Osteocyte (in vitro differentiated cells): Measurements from ENCODE around the gene SDK2. TPM values are rescaled to one million over a fixed set of nuclear protein-coding genes. Genes with fewer than 3 reads are reported as not detected.

Source experiments
- DNase-seq: peaks from one replicate; pipeline ENCODE4 v3.0.0; 2021; ENCODE audit warnings: mixed read lengths; ENCODE audit not compliant: unreplicated experiment; ENCODE audit errors: extremely low spot score
- H3K27ac Mint-ChIP-seq: one replicate; pipeline ENCODE4 v1.8.0; 2021; ENCODE audit warnings: mild to moderate bottlenecking, mixed read lengths; ENCODE audit not compliant: unreplicated experiment
- H3K27me3 Mint-ChIP-seq: one replicate; pipeline ENCODE4 v1.8.0; 2021; ENCODE audit warnings: mixed read lengths; ENCODE audit not compliant: unreplicated experiment
- H3K36me3 Mint-ChIP-seq: one replicate; pipeline ENCODE4 v1.8.0; 2021; ENCODE audit warnings: mixed read lengths; ENCODE audit not compliant: unreplicated experiment
- H3K4me1 Mint-ChIP-seq: one replicate; pipeline ENCODE4 v1.8.0; 2021; ENCODE audit warnings: mixed read lengths; ENCODE audit not compliant: unreplicated experiment
- H3K4me3 Mint-ChIP-seq: one replicate; pipeline ENCODE4 v1.8.0; 2021; ENCODE audit warnings: mild to moderate bottlenecking, moderate library complexity, mixed read lengths; ENCODE audit not compliant: unreplicated experiment
- H3K9me3 Mint-ChIP-seq: one replicate; pipeline ENCODE4 v1.8.0; 2021; ENCODE audit warnings: mixed read lengths; ENCODE audit not compliant: unreplicated experiment
- total RNA-seq: library from RNA; stranded (reverse); gene quantifications from 2 replicates; pipeline ENCODE4 v1.2.1, GENCODE V29; 2021
- TF ChIP-seq, protein P1 (sequence below): fragments of 200-600 bp; sonication (generic); IDR thresholded peaks from 2 replicates; pipeline ENCODE4 v1.5.0; 2021; ENCODE audit warnings: antibody characterized with exemption, mild to moderate bottlenecking, moderate library complexity

SDK2 gene
- total RNA-seq, 1 donor from 2014 or later: 16.5 TPM

GRCh38 chr17:73471924-73472323 lies 172.3 kb downstream of the SDK2 start:
- H3K27ac Mint-ChIP-seq: no peak overlapping the region
- no peak for DNase-seq
- TF ChIP-seq, protein P1, sequence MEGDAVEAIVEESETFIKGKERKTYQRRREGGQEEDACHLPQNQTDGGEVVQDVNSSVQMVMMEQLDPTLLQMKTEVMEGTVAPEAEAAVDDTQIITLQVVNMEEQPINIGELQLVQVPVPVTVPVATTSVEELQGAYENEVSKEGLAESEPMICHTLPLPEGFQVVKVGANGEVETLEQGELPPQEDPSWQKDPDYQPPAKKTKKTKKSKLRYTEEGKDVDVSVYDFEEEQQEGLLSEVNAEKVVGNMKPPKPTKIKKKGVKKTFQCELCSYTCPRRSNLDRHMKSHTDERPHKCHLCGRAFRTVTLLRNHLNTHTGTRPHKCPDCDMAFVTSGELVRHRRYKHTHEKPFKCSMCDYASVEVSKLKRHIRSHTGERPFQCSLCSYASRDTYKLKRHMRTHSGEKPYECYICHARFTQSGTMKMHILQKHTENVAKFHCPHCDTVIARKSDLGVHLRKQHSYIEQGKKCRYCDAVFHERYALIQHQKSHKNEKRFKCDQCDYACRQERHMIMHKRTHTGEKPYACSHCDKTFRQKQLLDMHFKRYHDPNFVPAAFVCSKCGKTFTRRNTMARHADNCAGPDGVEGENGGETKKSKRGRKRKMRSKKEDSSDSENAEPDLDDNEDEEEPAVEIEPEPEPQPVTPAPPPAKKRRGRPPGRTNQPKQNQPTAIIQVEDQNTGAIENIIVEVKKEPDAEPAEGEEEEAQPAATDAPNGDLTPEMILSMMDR: no peak
- H3K9me3 Mint-ChIP-seq: no peaks in the 10 kb centered on the region
- H3K36me3 Mint-ChIP-seq: no peaks in the 10 kb centered on the region
- no peaks in the 10 kb centered on the region for H3K27me3 Mint-ChIP-seq
- H3K4me1 Mint-ChIP-seq: peaks cover 12% of the 10 kb centered on the region
- no peak overlapping the region for H3K4me3 Mint-ChIP-seq

- no peak overlapping the region for H3K27ac Mint-ChIP-seq
- TF ChIP-seq, protein P1: no peak
- no peak overlapping the region for H3K4me3 Mint-ChIP-seq
- DNase-seq: no peak
- peaks cover 12% of the 10 kb centered on the region for H3K4me1 Mint-ChIP-seq
- no peaks in the 10 kb centered on the region for H3K9me3 Mint-ChIP-seq
- H3K36me3 Mint-ChIP-seq: no peaks in the 10 kb centered on the region
- H3K27me3 Mint-ChIP-seq: no peaks in the 10 kb centered on the region
Measured at GRCh38 chr17:73470316-73470826, 173.9 kb downstream of the SDK2 start.

DNA sequence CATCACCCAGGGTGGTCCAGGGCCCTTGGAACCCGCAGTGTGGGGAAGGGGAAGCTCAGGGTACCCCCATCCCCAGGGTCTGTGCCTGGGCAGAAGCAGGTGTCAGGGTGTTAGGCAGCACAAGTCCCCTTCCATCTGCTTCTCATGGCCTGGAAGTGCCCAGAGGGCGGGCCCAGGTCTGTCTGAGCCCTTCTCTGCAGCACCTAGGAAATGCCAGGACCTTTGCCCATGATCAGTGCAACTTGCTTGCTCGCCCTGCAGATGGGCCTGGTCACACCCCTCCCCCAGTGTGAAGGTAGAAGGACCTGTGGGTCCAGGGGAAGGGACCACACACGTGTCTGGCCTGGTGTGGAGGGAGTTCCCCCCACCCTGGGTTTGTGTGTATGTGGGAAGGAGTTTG lies 174.9 kb downstream of the SDK2 start:
- H3K9me3 Mint-ChIP-seq: no peaks in the 10 kb centered on the region
- peaks cover 7% of the 10 kb centered on the region for H3K4me1 Mint-ChIP-seq
- no peaks in the 10 kb centered on the region for H3K36me3 Mint-ChIP-seq
- TF ChIP-seq, protein P1: no peak
- DNase-seq: no peak
- H3K27me3 Mint-ChIP-seq: no peaks in the 10 kb centered on the region
- H3K4me3 Mint-ChIP-seq: no peak overlapping the region
- H3K27ac Mint-ChIP-seq: no peak overlapping the region

DNA sequence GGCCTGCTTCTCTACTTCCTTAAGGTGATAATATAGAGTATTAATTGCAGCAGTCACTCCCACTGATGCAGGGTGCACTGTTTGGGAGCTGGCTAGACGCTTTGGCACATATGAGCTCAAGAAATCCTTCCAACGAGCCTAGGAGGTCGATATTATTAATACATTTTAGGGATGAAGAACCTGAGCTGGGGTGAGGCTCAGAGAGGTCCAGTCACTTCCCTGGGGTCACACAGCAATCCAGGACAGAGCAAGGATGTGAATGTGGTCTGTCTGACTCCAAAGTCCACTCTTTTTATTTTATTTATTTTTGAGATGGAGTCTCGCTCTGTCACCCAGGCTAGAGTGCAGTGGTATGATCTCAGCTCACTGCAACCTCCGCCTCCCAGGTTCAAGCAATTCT lies 176.0 kb downstream of the SDK2 start:
- H3K27ac Mint-ChIP-seq: no peak overlapping the region
- TF ChIP-seq, protein P1: no peak
- H3K27me3 Mint-ChIP-seq: no peaks in the 10 kb centered on the region
- no peak overlapping the region for H3K4me3 Mint-ChIP-seq
- no peaks in the 10 kb centered on the region for H3K36me3 Mint-ChIP-seq
- DNase-seq: no peak
- H3K4me1 Mint-ChIP-seq: no peaks in the 10 kb centered on the region
- H3K9me3 Mint-ChIP-seq: no peaks in the 10 kb centered on the region

- H3K27me3 Mint-ChIP-seq: no peaks in the 10 kb centered on the region
- H3K36me3 Mint-ChIP-seq: no peaks in the 10 kb centered on the region
- H3K4me1 Mint-ChIP-seq: no peaks in the 10 kb centered on the region
- TF ChIP-seq, protein P1: no peak
- no peaks in the 10 kb centered on the region for H3K9me3 Mint-ChIP-seq
- DNase-seq: no peak
- H3K4me3 Mint-ChIP-seq: no peak overlapping the region
- no peak overlapping the region for H3K27ac Mint-ChIP-seq
Measured at GRCh38 chr17:73467651-73468050, 176.6 kb downstream of the SDK2 start.
